Trophoblast cell (in vitro differentiated cells and primary cell): ENCODE measurements around the gene FCMR.
"Not testable (repeated sequence)": the region's sequence is repeated elsewhere in the genome, so short reads cannot be mapped to it uniquely, and the experiment has no call there.

Experiments
- DNase-seq, 2 donors: peaks; one replicate each; pipeline ENCODE4 v3.0.0-alpha.2; 2016
- H2AFZ ChIP-seq: 2 replicates; pipeline ENCODE4 v1.6.1; 2013; ENCODE audit warnings: low read length, moderate library complexity, mild to moderate bottlenecking; ENCODE audit not compliant: insufficient read depth, poor library complexity
- H2AK5ac ChIP-seq: 2 replicates; pipeline ENCODE4 v1.6.1; 2013; ENCODE audit warnings: mild to moderate bottlenecking, low read length
- H2BK120ac ChIP-seq: 2 replicates; pipeline ENCODE4 v1.6.1; 2013; ENCODE audit warnings: low read length, mild to moderate bottlenecking, moderate library complexity; ENCODE audit not compliant: insufficient read depth, poor library complexity
- H2BK12ac ChIP-seq: 2 replicates; pipeline ENCODE4 v1.6.1; 2013; ENCODE audit warnings: mild to moderate bottlenecking, low read length, moderate library complexity
- H2BK5ac ChIP-seq: 2 replicates; pipeline ENCODE4 v1.6.1; 2013; ENCODE audit warnings: low read length, low read depth, moderate library complexity, mild to moderate bottlenecking; ENCODE audit not compliant: poor library complexity
- H3K14ac ChIP-seq: 2 replicates; pipeline ENCODE4 v1.6.1; 2013; ENCODE audit warnings: mild to moderate bottlenecking, low read length
- H3K18ac ChIP-seq: 2 replicates; pipeline ENCODE4 v1.6.1; 2013; ENCODE audit warnings: mild to moderate bottlenecking, low read length
- H3K23ac ChIP-seq: 2 replicates; pipeline ENCODE4 v1.6.1; 2013; ENCODE audit warnings: low read length
- H3K27ac ChIP-seq: 2 replicates; pipeline ENCODE4 v1.5.1; 2013; ENCODE audit warnings: low read depth, mild to moderate bottlenecking, inconsistent platforms, low read length, moderate library complexity
- H3K27me3 ChIP-seq: 2 replicates; pipeline ENCODE4 v1.6.1; 2013; ENCODE audit warnings: inconsistent platforms, mild to moderate bottlenecking, low read length, moderate library complexity; ENCODE audit not compliant: insufficient read depth
- H3K36me3 ChIP-seq, 2 experiments: 1 replicate in 1 of 2; 2 replicates in 1 of 2; pipeline ENCODE4 v1.6.1; 2013; ENCODE audit warnings: low read length in 2 of 2, mild to moderate bottlenecking in 2 of 2, moderate library complexity in 1 of 2; ENCODE audit not compliant: insufficient read depth in 2 of 2, control insufficient read depth in 1 of 2
- H3K4ac ChIP-seq: 2 replicates; pipeline ENCODE4 v1.6.1; 2013; ENCODE audit warnings: low read depth, mild to moderate bottlenecking, low read length, moderate library complexity
- H3K4me1 ChIP-seq, 2 experiments: 1 replicate in 1 of 2; 2 replicates in 1 of 2; pipeline ENCODE4 v1.6.1; 2013; ENCODE audit warnings: low read length in 2 of 2, mild to moderate bottlenecking in 2 of 2, moderate library complexity in 1 of 2; ENCODE audit not compliant: insufficient read depth in 2 of 2, control insufficient read depth in 1 of 2
- H3K4me2 ChIP-seq: 2 replicates; pipeline ENCODE4 v1.6.1; 2013; ENCODE audit warnings: inconsistent platforms, mild to moderate bottlenecking, low read length, moderate library complexity
- H3K4me3 ChIP-seq: 2 replicates; pipeline ENCODE4 v1.5.1; 2013; ENCODE audit warnings: mild to moderate bottlenecking, low read depth, low read length, inconsistent platforms
- H3K79me1 ChIP-seq: one replicate; pipeline ENCODE4 v1.6.1; 2013; ENCODE audit warnings: low read length
- H3K79me2 ChIP-seq: 2 replicates; pipeline ENCODE4 v1.6.1; 2013; ENCODE audit warnings: low read length, mild to moderate bottlenecking; ENCODE audit not compliant: control insufficient read depth, insufficient read depth, poor library complexity
- H3K9ac ChIP-seq: 2 replicates; pipeline ENCODE4 v1.6.1; 2013; ENCODE audit warnings: mild to moderate bottlenecking, low read length
- H3K9me3 ChIP-seq: 2 replicates; pipeline ENCODE4 v1.6.1; 2013; ENCODE audit warnings: low read depth, mild to moderate bottlenecking, control low read depth, inconsistent platforms, low read length; ENCODE audit not compliant: insufficient read depth
- H4K12ac ChIP-seq: 2 replicates; pipeline ENCODE4 v1.6.1; 2013; ENCODE audit warnings: low read depth, mild to moderate bottlenecking, low read length, moderate library complexity
- H4K8ac ChIP-seq: 2 replicates; pipeline ENCODE4 v1.6.1; 2013; ENCODE audit warnings: low read depth, mild to moderate bottlenecking, low read length, moderate library complexity
- H4K91ac ChIP-seq: one replicate; pipeline ENCODE4 v1.6.1; 2013; ENCODE audit warnings: low read depth, mild to moderate bottlenecking, low read length, moderate library complexity
- WGBS: extraction: QIAGEN DNeasy Blood & Tissue Kit; methylation state at CpG from one replicate; pipeline ENCODE4 v1.1.7; 2013; ENCODE audit warnings: missing lambda C conversion rate; ENCODE audit not compliant: insufficient read length, insufficient coverage; ENCODE audit errors: extremely low coverage; 5-methylcytosine and 5-hydroxymethylcytosine counted together

Gene FCMR

GRCh38 chr1:206926286-206926685, 4.5 kb upstream of the FCMR start:
- Histone ChIP-seq H3K79me1 (no peaks in the 10 kb centered on the region), H3K79me2 (no peaks in the 10 kb centered on the region), H2BK12ac (no peak overlapping the region), H3K4me1 (no peaks in the 10 kb centered on the region), H3K9me3 (peaks cover 10% of the 10 kb centered on the region), H2AK5ac (no peak overlapping the region), H4K91ac (no peak overlapping the region), H4K12ac (no peak overlapping the region), H3K23ac (no peak overlapping the region), H3K27ac (no peak overlapping the region), H3K36me3 (no peaks in the 10 kb centered on the region), H2BK120ac (no peak overlapping the region), H3K4me2 (no peak overlapping the region), H2BK5ac (no peak overlapping the region), H3K18ac (no peak overlapping the region), H3K4ac (no peak overlapping the region), H3K27me3 (no peaks in the 10 kb centered on the region), H3K14ac (no peak overlapping the region), H4K8ac (no peak overlapping the region), H3K4me3 (no peak overlapping the region), H3K9ac (no peak overlapping the region), H2AFZ (no peak overlapping the region)
- WGBS: no CpG with 5 or more reads among the region's 2 CpGs
- DNase-seq: no peak

GRCh38 chr1:206925106-206925736, 3.5 kb upstream of the FCMR start:
- Histone ChIP-seq H4K91ac (no peak overlapping the region), H3K23ac (no peak overlapping the region), H3K27me3 (no peaks in the 10 kb centered on the region), H3K9ac (no peak overlapping the region), H2BK120ac (no peak overlapping the region), H2AFZ (no peak overlapping the region), H2AK5ac (no peak overlapping the region), H3K79me1 (no peaks in the 10 kb centered on the region), H3K18ac (no peak overlapping the region), H3K4ac (no peak overlapping the region), H2BK5ac (no peak overlapping the region), H3K4me2 (no peak overlapping the region), H3K9me3 (peaks cover 10% of the 10 kb centered on the region), H3K27ac (no peak overlapping the region), H4K8ac (no peak overlapping the region), H3K14ac (no peak overlapping the region), H2BK12ac (no peak overlapping the region), H3K79me2 (no peaks in the 10 kb centered on the region), H3K4me1 (no peaks in the 10 kb centered on the region), H4K12ac (no peak overlapping the region), H3K36me3 (no peaks in the 10 kb centered on the region), H3K4me3 (no peak overlapping the region)
- no CpG with 5 or more reads among the region's 11 CpGs for WGBS
- DNase-seq: peak in 1 of 2 donors; percentile 44

- Histone ChIP-seq H3K36me3 (no peaks in the 10 kb centered on the region), H3K4ac (no peak overlapping the region), H3K9me3 (peaks cover 10% of the 10 kb centered on the region), H3K27ac (no peak overlapping the region), H3K14ac (no peak overlapping the region), H2AK5ac (no peak overlapping the region), H3K27me3 (no peaks in the 10 kb centered on the region), H2BK12ac (no peak overlapping the region), H4K91ac (no peak overlapping the region), H3K18ac (no peak overlapping the region), H2AFZ (no peak overlapping the region), H3K4me2 (no peak overlapping the region), H3K79me2 (no peaks in the 10 kb centered on the region), H4K12ac (no peak overlapping the region), H4K8ac (no peak overlapping the region), H3K9ac (no peak overlapping the region), H3K4me1 (no peaks in the 10 kb centered on the region), H2BK120ac (no peak overlapping the region), H3K23ac (no peak overlapping the region), H3K79me1 (no peaks in the 10 kb centered on the region), H2BK5ac (no peak overlapping the region), H3K4me3 (peak overlapping the region; percentile 45)
- DNase-seq: no peak
- WGBS: no CpG with 5 or more reads among the region's 8 CpGs
These were observed 2.9 kb upstream of the FCMR start for GRCh38 chr1:206924592-206925105.

- H2BK5ac ChIP-seq, H4K91ac ChIP-seq, H2BK12ac ChIP-seq, H3K18ac ChIP-seq, H3K14ac ChIP-seq, H4K12ac ChIP-seq, H3K9me3 ChIP-seq, H2BK120ac ChIP-seq, H2AK5ac ChIP-seq, H3K4me1 ChIP-seq, H4K8ac ChIP-seq, H3K27me3 ChIP-seq, H3K9ac ChIP-seq, DNase-seq, H2AFZ ChIP-seq, H3K79me1 ChIP-seq, H3K27ac ChIP-seq, H3K36me3 ChIP-seq, H3K79me2 ChIP-seq, H3K4me2 ChIP-seq, H3K4ac ChIP-seq: not testable (repeated sequence)
- peak overlapping the region; percentile 45 for H3K4me3 ChIP-seq
- 100% methylated on average over 1 of the region's 4 CpGs for whole genome bisulfite sequencing
- peak overlapping the region; percentile 4 for H3K23ac ChIP-seq
These were observed 2.3 kb upstream of the FCMR start for GRCh38 chr1:206923961-206924557.
